Stimulated activated effector memory CD8-positive, alpha-beta T cell treated with anti-CD3 and anti-CD28 coated beads, Interleukin-12 subunit alpha, Interleukin-12 subunit beta, amount 100 ng/mL, for 72 hours (primary cell): Measurements from ENCODE around the gene CDHR4.

Experiments
- ATAC-seq: fragments of 150-1000 bp; cut with Tn5 transposase; 2 replicates; pipeline ENCODE4 v1.10.0; 2021
- DNase-seq, 2 donors: peaks; one replicate each; pipeline ENCODE4 v3.0.0; 2021 to 2022; ENCODE audit warnings: low spot score in 2 of 2
- H3K27ac Mint-ChIP-seq: one replicate; pipeline ENCODE4 v1.8.0; 2022; ENCODE audit warnings: mild to moderate bottlenecking, mixed read lengths
- H3K36me3 Mint-ChIP-seq: one replicate; pipeline ENCODE4 v1.8.0; 2022; ENCODE audit warnings: mild to moderate bottlenecking, mixed read lengths
- H3K4me1 Mint-ChIP-seq: one replicate; pipeline ENCODE4 v1.8.0; 2022; ENCODE audit warnings: mixed read lengths
- H3K4me3 Mint-ChIP-seq: one replicate; pipeline ENCODE4 v1.8.0; 2022; ENCODE audit warnings: mild to moderate bottlenecking, mixed read lengths
- H3K9me3 Mint-ChIP-seq: one replicate; pipeline ENCODE4 v1.8.0; 2022; ENCODE audit warnings: mixed read lengths

CDHR4 gene

GRCh38 chr3:49807431-49808114 lies 7.9 kb upstream of the CDHR4 start:
- H3K9me3 Mint-ChIP-seq, result no peaks in the 10 kb centered on the region
- no peak for DNase-seq
- H3K4me1 Mint-ChIP-seq, result peaks cover 37% of the 10 kb centered on the region

GRCh38 chr3:49806850-49807249 lies 7.2 kb upstream of the CDHR4 start:
- no peak for ATAC-seq
- H3K4me1 Mint-ChIP-seq, result peaks cover 41% of the 10 kb centered on the region
- no peaks in the 10 kb centered on the region for H3K9me3 Mint-ChIP-seq
- no peak overlapping the region for H3K4me3 Mint-ChIP-seq
- no peak for DNase-seq
- peaks cover 28% of the 10 kb centered on the region for H3K36me3 Mint-ChIP-seq
- peak overlapping the region; percentile 76 for H3K27ac Mint-ChIP-seq

More at GRCh38 chr3:49807431-49808114, 7.9 kb upstream of the CDHR4 start:
- no peak for ATAC-seq
- H3K27ac Mint-ChIP-seq, result peak overlapping the region; percentile 76
- H3K36me3 Mint-ChIP-seq, result peaks cover 21% of the 10 kb centered on the region
- no peak overlapping the region for H3K4me3 Mint-ChIP-seq

DNA sequence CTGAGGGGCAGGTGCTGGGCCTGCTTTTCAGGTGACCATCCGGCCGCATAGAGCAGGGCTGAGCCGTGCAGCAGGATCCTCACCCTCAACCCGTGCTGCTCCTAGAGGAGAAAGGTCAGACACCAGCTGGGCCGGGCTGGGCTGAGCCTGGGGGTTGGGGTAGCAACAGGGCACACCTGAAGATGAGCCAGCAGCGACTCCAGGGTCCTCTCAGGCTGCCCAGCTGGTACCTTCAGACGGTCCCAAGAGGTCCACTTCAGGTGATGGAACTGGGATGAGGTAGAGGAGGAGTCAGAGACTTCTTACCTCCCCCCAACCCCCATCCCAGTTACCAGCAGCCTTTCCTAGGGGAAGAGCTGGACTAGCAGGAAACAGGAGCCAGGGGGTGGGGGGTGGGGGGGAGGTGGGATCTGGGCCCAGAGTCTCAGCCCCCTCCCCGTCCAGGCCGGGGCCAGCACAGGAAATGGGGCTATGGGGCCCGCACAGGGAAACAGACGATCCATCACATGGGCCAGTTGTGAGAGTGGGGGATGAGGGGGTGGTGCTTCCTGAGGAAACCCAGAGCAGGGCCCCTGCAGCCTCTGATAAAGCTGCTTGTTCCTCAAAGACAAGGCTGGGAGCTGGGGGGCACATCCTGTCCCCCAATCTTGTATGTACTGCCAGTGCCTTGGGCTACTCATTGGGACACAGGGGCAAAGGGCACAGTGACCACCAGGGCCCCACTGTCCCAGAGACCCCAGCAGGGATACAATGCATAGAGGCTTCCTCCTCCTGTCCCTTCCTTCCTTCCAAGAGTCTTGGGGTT lies 6.4 kb upstream of the CDHR4 start:
- H3K9me3 Mint-ChIP-seq, result no peaks in the 10 kb centered on the region
- DNase-seq, result no peak
- H3K27ac Mint-ChIP-seq, result peak overlapping the region; percentile 75
- peak overlapping the region; percentile 14 for H3K4me3 Mint-ChIP-seq
- H3K4me1 Mint-ChIP-seq, result peaks cover 37% of the 10 kb centered on the region
- peaks cover 29% of the 10 kb centered on the region for H3K36me3 Mint-ChIP-seq
- ATAC-seq, result no peak

- no peak for ATAC-seq
- H3K9me3 Mint-ChIP-seq, result no peaks in the 10 kb centered on the region
- H3K36me3 Mint-ChIP-seq, result peaks cover 29% of the 10 kb centered on the region
- peak overlapping the region; percentile 75 for H3K27ac Mint-ChIP-seq
- peaks cover 33% of the 10 kb centered on the region for H3K4me1 Mint-ChIP-seq
- DNase-seq, result no peak
- peak overlapping the region; percentile 14 for H3K4me3 Mint-ChIP-seq
These were observed 5.7 kb upstream of the CDHR4 start for GRCh38 chr3:49805367-49805782.

DNA sequence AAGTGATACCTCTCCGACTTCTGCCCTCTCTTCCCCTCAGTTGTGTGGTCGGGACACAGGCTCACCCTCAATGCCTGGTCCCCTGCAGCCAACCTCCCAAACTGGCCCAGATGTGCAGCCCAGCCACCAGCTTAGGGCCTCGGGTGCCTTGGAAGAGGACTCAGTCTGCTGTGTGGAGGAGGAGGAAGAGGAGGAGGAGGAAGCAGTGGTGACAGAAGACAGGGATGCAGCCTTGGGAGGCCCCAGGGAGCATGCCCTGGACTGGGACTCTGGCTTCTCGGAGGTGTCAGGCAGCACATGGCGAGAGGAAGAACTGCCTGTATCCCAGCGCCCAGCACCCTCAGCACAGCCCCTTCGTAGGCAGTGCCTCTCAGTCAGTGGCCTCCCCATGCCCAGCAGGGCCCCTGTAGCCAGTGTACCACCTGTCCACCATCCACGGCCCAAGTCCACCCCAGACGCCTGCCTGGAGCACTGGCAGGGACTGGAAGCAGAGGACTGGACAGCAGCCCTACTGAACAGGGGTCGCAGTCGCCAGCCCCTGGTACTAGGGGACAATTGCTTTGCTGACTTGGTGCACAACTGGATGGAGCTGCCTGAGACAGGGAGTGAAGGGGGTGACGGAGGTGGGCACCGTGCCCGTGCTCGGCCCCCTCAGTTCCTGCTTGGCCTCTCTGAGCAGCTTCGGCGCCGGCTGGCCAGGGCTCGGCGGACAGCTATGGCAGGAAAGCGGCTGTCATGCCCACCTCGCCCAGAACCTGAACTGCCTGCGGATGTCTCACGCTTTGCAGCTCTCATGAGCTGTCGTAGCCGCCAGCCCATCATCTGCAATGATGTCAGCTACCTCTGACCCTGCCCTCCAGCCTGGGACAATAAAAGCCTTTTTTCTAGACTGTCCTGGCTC lies 4.7 kb upstream of the CDHR4 start:
- ATAC-seq (no peak), DNase-seq (no peak)
- peak overlapping the region; percentile 81 for H3K4me3 Mint-ChIP-seq
- H3K36me3 Mint-ChIP-seq, result peaks cover 19% of the 10 kb centered on the region
- peaks cover 33% of the 10 kb centered on the region for H3K4me1 Mint-ChIP-seq
- no peak overlapping the region for H3K27ac Mint-ChIP-seq
- H3K9me3 Mint-ChIP-seq, result no peaks in the 10 kb centered on the region

DNA sequence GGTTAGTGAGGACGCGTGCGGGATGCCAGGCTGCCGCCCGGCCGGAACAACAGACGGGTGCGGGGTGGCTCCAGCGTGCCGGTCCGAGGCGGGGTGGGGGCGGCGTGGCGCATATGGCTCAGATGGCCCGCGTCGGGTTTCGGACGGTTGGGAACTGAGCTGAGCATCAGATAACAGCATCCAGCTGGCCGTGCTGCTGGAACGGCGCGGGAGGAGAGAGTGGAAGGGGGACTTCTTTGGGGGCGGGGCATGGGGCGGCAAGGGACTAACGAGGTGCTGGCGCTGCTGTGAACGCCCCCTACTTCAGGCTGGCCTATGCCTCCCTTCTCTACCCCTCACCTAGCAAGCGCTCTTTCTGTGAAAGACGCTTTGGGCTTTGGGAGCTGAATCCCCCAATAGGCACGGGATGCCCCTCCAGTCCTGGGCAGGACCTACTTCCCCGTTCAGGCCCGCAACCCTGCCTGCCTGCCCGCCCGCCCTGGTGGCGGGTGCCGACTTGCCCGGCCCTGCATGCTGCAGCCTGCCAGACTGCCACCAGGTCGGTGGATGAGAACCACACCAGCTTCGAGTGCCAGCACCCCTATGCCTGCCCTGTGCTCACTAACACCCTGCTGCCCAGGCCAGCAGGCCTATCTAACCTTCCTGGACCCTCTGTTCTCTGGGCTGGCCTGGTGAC lies 3.9 kb upstream of the CDHR4 start:
- H3K4me3 Mint-ChIP-seq, result peak overlapping the region; percentile 81
- peaks cover 33% of the 10 kb centered on the region for H3K4me1 Mint-ChIP-seq
- DNase-seq (peak in 1 of 2 donors; percentile 73), ATAC-seq (peak; percentile 6)
- no peak overlapping the region for H3K27ac Mint-ChIP-seq
- H3K36me3 Mint-ChIP-seq, result peaks cover 15% of the 10 kb centered on the region
- no peaks in the 10 kb centered on the region for H3K9me3 Mint-ChIP-seq

DNA sequence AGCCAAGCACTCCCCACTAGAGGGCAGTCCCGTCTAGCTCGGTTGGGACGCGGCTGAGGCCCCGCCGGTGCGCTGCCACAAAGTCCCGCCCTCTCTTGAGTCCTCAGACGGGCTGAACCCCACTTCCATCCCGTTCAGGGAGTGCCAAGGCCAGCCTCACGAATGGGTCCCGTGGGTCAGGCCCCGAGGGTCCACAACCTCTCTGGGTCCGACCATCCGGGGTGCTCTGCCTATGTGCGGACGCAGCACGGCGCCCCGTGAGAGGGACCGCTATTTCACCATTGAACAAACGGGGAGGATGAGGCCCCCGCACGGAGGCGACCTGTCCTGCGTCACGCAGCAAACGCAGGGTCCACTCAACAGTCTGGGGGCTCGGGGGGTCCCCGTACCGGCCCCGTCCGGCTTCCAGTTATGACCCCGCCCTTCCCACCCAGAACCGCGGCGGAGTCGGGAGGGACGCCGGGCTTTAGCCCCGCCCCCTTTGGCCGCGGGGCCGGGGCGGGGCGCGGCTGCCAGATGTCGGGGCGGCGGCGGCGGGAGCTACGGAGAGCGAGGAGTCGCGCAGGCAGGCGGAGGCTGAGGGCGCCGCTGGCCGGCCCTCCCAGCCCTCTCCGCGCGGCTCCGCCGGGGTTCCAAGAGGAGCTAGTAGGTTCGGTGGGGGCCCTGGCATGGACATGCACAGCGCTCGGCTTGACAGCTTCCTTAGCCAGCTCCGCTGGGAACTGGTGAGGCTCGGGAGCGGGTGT lies 3.2 kb upstream of the CDHR4 start, which contains the start of gene INKA1:
Gene INKA1, plus strand, starts transcription at position 543 of the 746 bp plus-strand sequence. Its CDS starts 132 bp downstream, at position 675.
- Mint-ChIP-seq H3K9me3 (no peaks in the 10 kb centered on the region), H3K4me1 (peaks cover 28% of the 10 kb centered on the region), H3K27ac (peak within 1 kb of the TSS; percentile 29), H3K36me3 (peaks cover 15% of the 10 kb centered on the region), H3K4me3 (peak within 1 kb of the TSS; percentile 81)
- DNase-seq (peak; percentile 90 to 95), ATAC-seq (peak; percentile 88)

DNA sequence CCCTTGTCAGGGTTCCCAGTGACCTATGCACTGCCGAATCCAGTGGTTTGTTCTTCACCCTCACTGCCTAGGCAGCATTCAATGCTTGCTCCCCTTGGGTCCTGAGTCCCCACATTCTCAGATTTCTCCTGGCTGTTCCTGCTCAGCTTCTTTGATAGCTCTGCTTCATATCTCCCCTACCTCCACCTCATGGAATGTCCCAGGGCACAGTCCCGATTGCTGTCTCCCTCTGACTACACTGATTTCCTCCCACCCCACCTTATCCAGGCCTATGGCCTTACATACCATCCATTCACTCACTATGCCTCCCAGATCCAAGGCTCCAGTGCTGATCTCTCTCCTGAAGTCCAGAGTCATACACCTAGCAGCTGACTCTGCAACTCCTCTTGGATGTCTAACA lies 1.5 kb upstream of the CDHR4 start:
- Mint-ChIP-seq H3K4me3 (no peak overlapping the region), H3K4me1 (peaks cover 28% of the 10 kb centered on the region), H3K27ac (peak overlapping the region; percentile 29), H3K9me3 (no peaks in the 10 kb centered on the region), H3K36me3 (peaks cover 15% of the 10 kb centered on the region)
- no peak for ATAC-seq
- DNase-seq, result no peak

GRCh38 chr3:49799105-49799504 lies 568 bp downstream of the CDHR4 start:
- Mint-ChIP-seq H3K4me3 (no peak overlapping the region), H3K27ac (no peak overlapping the region), H3K4me1 (peaks cover 16% of the 10 kb centered on the region), H3K9me3 (no peaks in the 10 kb centered on the region), H3K36me3 (peaks cover 10% of the 10 kb centered on the region)
- DNase-seq, result no peak
- ATAC-seq, result no peak

GRCh38 chr3:49794926-49795905 lies 4.5 kb downstream of the CDHR4 start:
- Mint-ChIP-seq H3K36me3 (no peaks in the 10 kb centered on the region), H3K4me1 (no peaks in the 10 kb centered on the region), H3K4me3 (no peak overlapping the region), H3K27ac (peak overlapping the region; percentile 26), H3K9me3 (no peaks in the 10 kb centered on the region)
- DNase-seq (no peak), ATAC-seq (no peak)

DNA sequence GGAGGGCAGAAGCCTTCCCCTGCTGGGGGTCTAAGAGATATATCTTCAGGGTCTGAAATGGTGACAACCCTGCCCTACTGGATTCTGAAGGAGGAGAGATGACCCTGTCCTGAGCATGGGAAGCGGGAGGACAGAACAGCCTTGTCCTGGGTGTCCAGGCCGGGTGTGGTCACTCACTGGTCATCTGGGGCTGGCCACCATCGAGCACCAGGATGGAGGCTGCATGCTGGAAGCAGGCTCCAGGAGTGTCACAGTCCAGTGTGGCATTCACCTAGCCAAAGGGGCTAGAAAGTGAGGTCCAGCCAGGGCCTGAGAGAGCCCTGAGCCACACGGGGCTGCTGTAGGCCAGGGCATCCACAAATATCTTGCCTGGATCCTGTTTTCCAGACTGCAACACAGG lies 5.2 kb downstream of the CDHR4 start:
- no peaks in the 10 kb centered on the region for H3K36me3 Mint-ChIP-seq
- H3K9me3 Mint-ChIP-seq, result no peaks in the 10 kb centered on the region
- DNase-seq, result no peak

DNA sequence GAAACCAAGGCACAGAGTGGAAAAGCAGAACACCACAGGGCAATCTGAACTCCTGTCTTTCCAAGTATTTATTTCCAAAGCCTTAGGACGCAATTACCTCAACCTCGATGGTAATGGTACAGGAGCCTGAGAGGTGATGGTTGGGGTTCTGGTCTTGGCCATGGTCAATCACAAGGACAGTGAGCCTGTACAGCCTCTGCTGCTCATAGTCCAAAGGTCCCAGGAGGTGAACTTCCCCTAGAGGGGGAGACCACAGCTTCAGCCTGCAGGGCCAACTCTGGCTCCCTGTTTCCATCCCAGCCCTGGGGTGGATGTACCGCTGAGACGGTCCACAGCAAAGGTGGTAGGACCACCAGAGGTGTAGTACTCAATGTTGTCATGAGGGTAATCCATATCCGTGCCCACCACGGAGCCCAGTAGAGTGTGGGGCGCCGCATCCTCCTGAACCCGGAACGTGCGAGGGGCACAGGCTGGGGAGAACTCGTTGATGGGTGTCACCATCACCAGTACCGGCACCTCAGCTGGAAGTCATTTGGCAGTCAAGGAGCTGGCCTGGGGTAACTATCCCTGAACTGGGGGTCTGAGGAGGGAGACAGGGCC lies 6.1 kb downstream of the CDHR4 start:
- H3K27ac Mint-ChIP-seq, result no peak overlapping the region

More for the DNA sequence above, 5.2 kb downstream of the CDHR4 start:
- no peak overlapping the region for H3K4me3 Mint-ChIP-seq
- ATAC-seq, result no peak
- H3K27ac Mint-ChIP-seq, result no peak overlapping the region
- H3K4me1 Mint-ChIP-seq, result no peaks in the 10 kb centered on the region

More for the DNA sequence above, 6.1 kb downstream of the CDHR4 start:
- Mint-ChIP-seq H3K4me1 (no peaks in the 10 kb centered on the region), H3K36me3 (no peaks in the 10 kb centered on the region), H3K4me3 (no peak overlapping the region), H3K9me3 (no peaks in the 10 kb centered on the region)
- no peak for ATAC-seq
- DNase-seq, result no peak
